Femur (tissue), 1 donor: ENCODE measurements around the gene SLC6A9.

Experiments
- DNase-seq: peaks from one replicate; pipeline ENCODE4 v3.0.0-alpha.2; 2017

The SLC6A9 gene

GRCh38 chr1:43998000-43998378, 33.3 kb downstream of the SLC6A9 start:
- no peak for DNase-seq

- no peak for DNase-seq
Measured at GRCh38 chr1:43997295-43997999, 33.8 kb downstream of the SLC6A9 start.

- no peak for DNase-seq
Measured at GRCh38 chr1:43996733-43997115, 34.5 kb downstream of the SLC6A9 start.

GRCh38 chr1:43995984-43996732, 35.1 kb downstream of the SLC6A9 start:
- DNase-seq: no peak

- no peak for DNase-seq
Measured at GRCh38 chr1:43994794-43995790, 36.2 kb downstream of the SLC6A9 start.

- DNase-seq: no peak
Measured at GRCh38 chr1:43994071-43994470, 37.2 kb downstream of the SLC6A9 start.

- no peak for DNase-seq
Measured at GRCh38 chr1:43993206-43993914, 37.9 kb downstream of the SLC6A9 start.

GRCh38 chr1:43992232-43992995, 38.8 kb downstream of the SLC6A9 start:
- no peak for DNase-seq

- DNase-seq: peak; percentile 88
Measured at GRCh38 chr1:43991476-43992231, 39.6 kb downstream of the SLC6A9 start, which contains the start of gene CCDC24. CCDC24 (plus strand) TSS chr1:43991599; CDS start chr1:43991879, 280 bp downstream.

- DNase-seq: no peak
Measured at GRCh38 chr1:43991200-43991475, 40.1 kb downstream of the SLC6A9 start.

GRCh38 chr1:43990271-43991199, 40.7 kb downstream of the SLC6A9 start:
- DNase-seq: no peak

- DNase-seq: no peak
Measured at GRCh38 chr1:43987159-43987902, 43.9 kb downstream of the SLC6A9 start.

- DNase-seq: no peak
Measured at GRCh38 chr1:43986712-43987111, 44.5 kb downstream of the SLC6A9 start.

- DNase-seq: no peak
Measured at GRCh38 chr1:43985984-43986595, 45.2 kb downstream of the SLC6A9 start.

- no peak for DNase-seq
Measured at GRCh38 chr1:43984855-43985254, 46.4 kb downstream of the SLC6A9 start.

- DNase-seq: no peak
Measured at GRCh38 chr1:43983253-43983899, 47.9 kb downstream of the SLC6A9 start.

GRCh38 chr1:43982808-43983207, 48.5 kb downstream of the SLC6A9 start:
- no peak for DNase-seq

GRCh38 chr1:43982241-43982640, 49.0 kb downstream of the SLC6A9 start:
- no peak for DNase-seq
